ENCODE data around the gene CYTH3. TPM values are rescaled to one million over a fixed set of nuclear protein-coding genes. Genes with fewer than 3 reads are reported as not detected.

CYTH3 gene
- total and polyA plus RNA-seq, 11 donors: 11.1 to 49.7 (median 22.1) TPM

GRCh38 chr7:6171532-6172223 is 100.7 kb downstream of the CYTH3 start:
- Histone ChIP-seq H3K9me3 (no peaks in the 10 kb centered on the region), H3K27me3 (no peaks in the 10 kb centered on the region), H3K27ac (peak overlapping the region in 6 of 12 donors; percentile 3 to 57 (median 34)), H3K4me1 (peaks cover 0 to 70% (median 40%) of the 10 kb centered on the region in 12 donors), H3K4me3 (peak overlapping the region in 1 of 12 donors; percentile 9), H3K36me3 (peaks cover 0 to 76% (median 32%) of the 10 kb centered on the region in 9 donors)
- intact Hi-C loops (cut with DNase I): loop anchor here in 1 of 10 donors (10.0 kb wide), 1 partner anchor 53 kb away; no protein-coding TSS in a partner anchor
- no peak for ATAC-seq
- TF ChIP-seq POLR2A (IDR thresholded peaks at IDR 0.05): no peak
- TF ChIP-seq CTCF (IDR thresholded peaks at IDR 0.05): no peak
- no peak for DNase-seq
- WGBS, 4 donors: 70 to 80% (median 78%) methylated on average over 20 to 22 of the region's 22 CpGs

GRCh38 chr7:6170571-6171531 is 101.6 kb downstream of the CYTH3 start:
- ATAC-seq (no peak), DNase-seq (no peak)
- intact Hi-C loops (cut with DNase I): loop anchor here in 1 of 10 donors (10.0 kb wide), 1 partner anchor 54 kb away; no protein-coding TSS in a partner anchor
- Histone ChIP-seq H3K4me1 (peaks cover 0 to 70% (median 40%) of the 10 kb centered on the region in 12 donors), H3K4me3 (peak overlapping the region in 2 of 12 donors; percentile 9 to 16), H3K36me3 (peaks cover 0 to 77% (median 29%) of the 10 kb centered on the region in 9 donors), H3K9me3 (no peaks in the 10 kb centered on the region), H3K27ac (peak overlapping the region in 5 of 12 donors; percentile 11 to 57 (median 44)), H3K27me3 (no peaks in the 10 kb centered on the region)
- 87 to 91% (median 87%) methylated on average over 44 to 59 of the region's 59 CpGs for WGBS, 4 donors
- TF ChIP-seq POLR2A (IDR thresholded peaks at IDR 0.05) (no peak), CTCF (IDR thresholded peaks at IDR 0.05) (no peak)

- intact Hi-C loops (cut with DNase I): loop anchor here in 4 of 10 donors (5.0 to 10.0 kb wide), 4 partner anchors 55 to 265 kb away; partner anchors contain the start of gene CYTH3 (in 1 of the 4)
- no peaks in the 10 kb centered on the region for H3K27me3 ChIP-seq
- H3K4me3 ChIP-seq: peak overlapping the region in 1 of 12 donors; percentile 16
- H3K36me3 ChIP-seq: peaks cover 0 to 79% (median 37%) of the 10 kb centered on the region in 9 donors
- whole genome bisulfite sequencing, 4 donors: 86 to 95% (median 88%) methylated on average over 35 to 36 of the region's 36 CpGs
- peaks cover 0 to 68% (median 33%) of the 10 kb centered on the region in 12 donors for H3K4me1 ChIP-seq
- peak overlapping the region in 2 of 12 donors; percentile 10 to 44 for H3K27ac ChIP-seq
- DNase-seq (no peak), ATAC-seq (no peak)
- TF ChIP-seq POLR2A (IDR thresholded peaks at IDR 0.05) (no peak), CTCF (IDR thresholded peaks at IDR 0.05) (no peak)
- no peaks in the 10 kb centered on the region for H3K9me3 ChIP-seq
These were observed 102.5 kb downstream of the CYTH3 start for GRCh38 chr7:6169805-6170520.
